Measurements from ENCODE around the gene ELF2. TPM values are rescaled to one million over a fixed set of nuclear protein-coding genes. Genes with fewer than 3 reads are reported as not detected.

Gene ELF2
- total RNA-seq, 1 donor from 2014 or later: 44.3 TPM

DNA sequence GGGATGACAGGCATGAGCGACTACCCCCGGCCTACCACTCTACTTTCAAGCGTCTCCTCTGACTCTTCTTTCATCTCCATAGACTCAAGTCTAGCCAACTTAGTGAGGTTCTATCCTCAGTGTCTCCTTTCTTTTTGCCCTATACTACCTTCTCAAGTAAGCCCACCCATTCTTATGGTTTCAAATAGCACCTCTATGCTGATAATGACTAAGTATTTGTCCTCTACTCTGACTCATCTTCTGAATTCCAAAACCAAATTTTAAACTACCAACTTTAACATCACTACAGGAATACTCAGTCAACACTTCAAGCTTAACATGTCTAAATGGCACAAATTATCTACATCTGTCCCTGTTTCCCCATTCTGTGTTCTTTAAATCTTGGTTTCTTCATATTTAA lies 47.8 kb downstream of the ELF2 start:
- H3F3A ChIP-seq (ENCODE audit: low read depth): peaks cover 3% of the 10 kb centered on the region
- no peak overlapping the region for H3K4me3 ChIP-seq
- H3K27ac Mint-ChIP-seq: no peak overlapping the region
- no peaks in the 10 kb centered on the region for H3K4me1 Mint-ChIP-seq
- no peaks in the 10 kb centered on the region for H3K27me3 Mint-ChIP-seq (ENCODE audit: insufficient read depth, low read depth)
- H3K79me2 ChIP-seq (ENCODE audit: low read depth): no peaks in the 10 kb centered on the region
- H3K9me3 ChIP-seq (ENCODE audit: low read depth): no peaks in the 10 kb centered on the region
- no peak for TF ChIP-seq EZH2 (IDR thresholded peaks at IDR 0.05)
- TF ChIP-seq CTCF (IDR thresholded peaks at IDR 0.05): no peak
- no peak overlapping the region for H3K27ac ChIP-seq
- no peaks in the 10 kb centered on the region for H3K36me3 ChIP-seq
- peaks cover 4% of the 10 kb centered on the region for H3K36me3 Mint-ChIP-seq
- H3K27me3 ChIP-seq: no peaks in the 10 kb centered on the region
- H3K9ac ChIP-seq: no peak overlapping the region
- H3K4me2 ChIP-seq: no peak overlapping the region
- H3K4me3 Mint-ChIP-seq: no peak overlapping the region
- no peak overlapping the region for H2AFZ ChIP-seq (replicated peaks)
- no peaks in the 10 kb centered on the region for H4K20me1 ChIP-seq (ENCODE audit: low read depth)
- no peaks in the 10 kb centered on the region for H3K4me1 ChIP-seq
- no peak for DNase-seq (ENCODE audit: low spot score)
- no peaks in the 10 kb centered on the region for H3K9me3 Mint-ChIP-seq

DNA sequence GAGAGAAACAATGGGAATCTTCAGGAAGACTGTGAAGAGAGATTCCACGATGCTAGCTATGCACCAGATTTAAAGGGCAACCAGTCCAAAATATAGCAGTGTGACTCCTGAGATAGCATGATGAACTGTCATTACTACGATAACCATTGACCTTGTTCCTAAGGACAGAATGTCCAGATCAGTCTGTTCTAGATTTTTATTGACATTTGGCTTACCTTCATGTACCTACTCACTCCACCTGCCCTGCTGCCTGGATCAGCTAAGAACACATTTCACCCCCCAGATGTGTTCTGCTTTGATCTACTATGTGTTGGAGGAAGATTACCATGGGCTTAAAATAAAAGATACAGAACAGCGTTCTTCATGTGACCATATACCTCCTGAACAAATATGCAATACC lies 50.1 kb downstream of the ELF2 start:
- no peaks in the 10 kb centered on the region for H3K79me2 ChIP-seq (ENCODE audit: low read depth)
- Mint-ChIP-seq H3K27ac (no peak overlapping the region), H3K4me1 (no peaks in the 10 kb centered on the region), H3K36me3 (peaks cover 8% of the 10 kb centered on the region), H3K9me3 (no peaks in the 10 kb centered on the region), H3K4me3 (no peak overlapping the region), H3K27me3 (ENCODE audit: insufficient read depth, low read depth) (no peaks in the 10 kb centered on the region)
- H3K9me3 ChIP-seq (ENCODE audit: low read depth): no peaks in the 10 kb centered on the region
- no peak overlapping the region for H2AFZ ChIP-seq (replicated peaks)
- no peak overlapping the region for H3K9ac ChIP-seq
- H3F3A ChIP-seq (ENCODE audit: low read depth): no peaks in the 10 kb centered on the region
- no peaks in the 10 kb centered on the region for H3K36me3 ChIP-seq
- H3K4me1 ChIP-seq: no peaks in the 10 kb centered on the region
- H3K27ac ChIP-seq: no peak overlapping the region
- DNase-seq (ENCODE audit: low spot score): no peak
- no peaks in the 10 kb centered on the region for H4K20me1 ChIP-seq (ENCODE audit: low read depth)
- no peak overlapping the region for H3K4me3 ChIP-seq
- H3K4me2 ChIP-seq: no peak overlapping the region
- TF ChIP-seq CTCF (IDR thresholded peaks at IDR 0.05) (no peak), EZH2phosphoT487 (IDR thresholded peaks at IDR 0.05) (no peak), EZH2 (IDR thresholded peaks at IDR 0.05) (no peak)
- no peaks in the 10 kb centered on the region for H3K27me3 ChIP-seq

- TF ChIP-seq EZH2phosphoT487 (IDR thresholded peaks at IDR 0.05): no peak
- H3K79me2 ChIP-seq (ENCODE audit: low read depth): no peaks in the 10 kb centered on the region
- Mint-ChIP-seq H3K4me3 (no peak overlapping the region), H3K4me1 (no peaks in the 10 kb centered on the region), H3K9me3 (no peaks in the 10 kb centered on the region), H3K36me3 (peaks cover 8% of the 10 kb centered on the region), H3K27me3 (ENCODE audit: insufficient read depth, low read depth) (no peaks in the 10 kb centered on the region), H3K27ac (no peak overlapping the region)
- no peak overlapping the region for H3K27ac ChIP-seq
- no peaks in the 10 kb centered on the region for H3K27me3 ChIP-seq
- H3K36me3 ChIP-seq: no peaks in the 10 kb centered on the region
- H2AFZ ChIP-seq (replicated peaks): no peak overlapping the region
- H3K4me3 ChIP-seq: no peak overlapping the region
- H3K4me1 ChIP-seq: no peaks in the 10 kb centered on the region
- no peaks in the 10 kb centered on the region for H4K20me1 ChIP-seq (ENCODE audit: low read depth)
- no peak overlapping the region for H3K4me2 ChIP-seq
- H3K9me3 ChIP-seq (ENCODE audit: low read depth): no peaks in the 10 kb centered on the region
- no peaks in the 10 kb centered on the region for H3F3A ChIP-seq (ENCODE audit: low read depth)
- no peak overlapping the region for H3K9ac ChIP-seq
- no peak for DNase-seq (ENCODE audit: low spot score)
These were observed 53.1 kb downstream of the ELF2 start for GRCh38 chr4:139123910-139124309.

DNA sequence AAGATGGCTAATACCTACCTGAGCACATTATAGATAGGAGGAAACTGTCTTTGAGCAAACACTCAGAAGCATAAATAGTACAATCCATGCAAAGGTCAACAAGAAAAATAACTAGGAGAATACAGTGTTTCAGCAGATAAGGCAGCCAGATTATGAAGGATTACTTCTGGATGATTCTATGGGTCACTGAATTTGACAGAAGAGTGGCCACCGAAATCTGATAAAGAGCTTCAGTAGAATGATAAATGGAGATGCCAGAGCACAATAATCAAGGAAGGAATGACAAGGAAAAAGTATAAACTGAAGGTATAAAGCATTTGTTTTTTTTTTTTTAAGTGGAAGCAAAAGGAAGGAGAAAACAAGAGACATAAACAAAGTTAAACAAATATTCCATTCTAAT lies 58.7 kb downstream of the ELF2 start:
- no peaks in the 10 kb centered on the region for H3K27me3 Mint-ChIP-seq (ENCODE audit: insufficient read depth, low read depth)
- Histone ChIP-seq H4K20me1 (ENCODE audit: low read depth) (no peaks in the 10 kb centered on the region), H2AFZ (replicated peaks) (no peak overlapping the region), H3F3A (ENCODE audit: low read depth) (no peaks in the 10 kb centered on the region), H3K79me2 (ENCODE audit: low read depth) (no peaks in the 10 kb centered on the region), H3K4me1 (no peaks in the 10 kb centered on the region), H3K9me3 (ENCODE audit: low read depth) (no peaks in the 10 kb centered on the region), H3K36me3 (peaks cover 10% of the 10 kb centered on the region), H3K4me2 (no peak overlapping the region), H3K9ac (no peak overlapping the region), H3K27me3 (no peaks in the 10 kb centered on the region), H3K4me3 (no peak overlapping the region), H3K27ac (no peak overlapping the region)
- TF ChIP-seq CTCF (IDR thresholded peaks at IDR 0.05) (no peak), EZH2phosphoT487 (IDR thresholded peaks at IDR 0.05) (no peak), EZH2 (IDR thresholded peaks at IDR 0.05) (no peak)
- H3K4me3 Mint-ChIP-seq: no peak overlapping the region
- DNase-seq (ENCODE audit: low spot score): no peak
- H3K4me1 Mint-ChIP-seq: no peaks in the 10 kb centered on the region
- H3K9me3 Mint-ChIP-seq: no peaks in the 10 kb centered on the region
- H3K27ac Mint-ChIP-seq: no peak overlapping the region
- H3K36me3 Mint-ChIP-seq: peaks cover 10% of the 10 kb centered on the region
